Right atrium auricular region (tissue), 2 donors: Measurements from ENCODE around the gene ATXN1. TPM values are rescaled to one million over a fixed set of nuclear protein-coding genes. Genes with fewer than 3 reads are reported as not detected.

Source experiments
- DNase-seq: peaks from one replicate; pipeline ENCODE4 v3.0.0-alpha.2; 2019; ENCODE audit warnings: low spot score
- H3K27ac ChIP-seq, 2 donors: fragments of 200-600 bp; sonication (generic); 1 replicate in 1 of 2; 2 replicates in 1 of 2; pipeline ENCODE4 v1.5.1; 2016 to 2019
- H3K27me3 ChIP-seq, 2 donors: fragments of 200-600 bp; sonication (generic); one replicate each; pipeline versions ENCODE4 v1.5.1 to v1.6.0; 2017 to 2019
- H3K36me3 ChIP-seq: fragments of 200-600 bp; sonication (generic); one replicate; pipeline ENCODE4 v1.5.1; 2016
- H3K4me1 ChIP-seq, 2 donors: fragments of 200-600 bp; sonication (generic); one replicate each; pipeline versions ENCODE4 v1.5.1 to v1.6.0; 2017 to 2019
- H3K4me3 ChIP-seq, 2 donors: fragments of 200-600 bp; sonication (generic); 1 replicate in 1 of 2; 2 replicates in 1 of 2; pipeline ENCODE4 v1.5.1; 2017 to 2019; ENCODE audit warnings: mild to moderate bottlenecking in 1 of 2, moderate library complexity in 1 of 2
- H3K9me3 ChIP-seq, 2 donors: fragments of 200-600 bp; sonication (generic); one replicate each; pipeline ENCODE4 v1.5.1; 2019
- total RNA-seq, 2 donors: library from RNA; depleted of rRNA; stranded (reverse); fragments of >200 nt; gene quantifications; one replicate each; pipeline ENCODE4 v1.1.0, GENCODE V29; 2016
- TF ChIP-seq, protein P1 (sequence below), 2 donors: fragments of 200-600 bp; sonication (generic); IDR thresholded peaks; one replicate each; pipeline ENCODE4 v1.5.1; 2019; ENCODE audit warnings: antibody characterized with exemption in 2 of 2

ATXN1 gene
- total RNA-seq, 2 donors from 2014 or later = 41.8 to 62.0 TPM

DNA sequence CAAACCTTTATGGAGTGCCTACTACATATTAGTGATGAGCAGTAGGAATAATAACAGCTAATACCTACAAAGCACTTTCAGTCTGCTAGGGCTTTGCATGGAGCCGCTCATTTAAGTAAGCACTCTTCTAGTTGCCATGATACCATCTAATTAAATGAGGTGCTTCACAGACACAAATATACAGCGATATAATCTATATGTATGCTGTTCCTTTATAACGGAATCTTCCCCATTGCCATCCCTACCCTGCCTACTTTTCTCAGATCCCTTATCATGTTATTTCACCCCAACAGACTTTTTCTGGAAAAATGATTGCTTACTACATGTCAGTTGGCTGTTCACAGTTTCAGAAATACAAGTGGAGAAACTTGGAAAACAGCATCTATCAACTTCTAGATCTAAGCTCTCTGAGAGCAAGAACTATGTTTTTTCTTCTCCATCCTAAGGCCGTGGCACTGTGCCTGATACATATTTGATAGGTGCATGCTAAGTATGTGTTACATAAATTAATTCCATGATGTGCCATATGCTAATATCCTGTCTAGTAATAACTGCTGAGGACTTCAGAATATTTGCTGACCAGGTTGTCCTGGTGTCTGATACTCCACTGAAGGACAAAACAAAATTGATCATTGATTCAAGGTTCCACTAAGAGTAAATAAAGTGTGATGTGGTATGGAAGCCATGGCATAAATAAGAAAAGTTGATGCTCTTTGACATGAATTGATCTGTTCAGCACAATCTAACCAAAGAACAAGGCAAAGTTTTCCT, 398.3 kb downstream of the ATXN1 start:
- no peak for DNase-seq
- no peak overlapping the region for H3K4me3 ChIP-seq
- H3K9me3 ChIP-seq = no peaks in the 10 kb centered on the region
- H3K27ac ChIP-seq = no peak overlapping the region
- TF ChIP-seq, protein P1, sequence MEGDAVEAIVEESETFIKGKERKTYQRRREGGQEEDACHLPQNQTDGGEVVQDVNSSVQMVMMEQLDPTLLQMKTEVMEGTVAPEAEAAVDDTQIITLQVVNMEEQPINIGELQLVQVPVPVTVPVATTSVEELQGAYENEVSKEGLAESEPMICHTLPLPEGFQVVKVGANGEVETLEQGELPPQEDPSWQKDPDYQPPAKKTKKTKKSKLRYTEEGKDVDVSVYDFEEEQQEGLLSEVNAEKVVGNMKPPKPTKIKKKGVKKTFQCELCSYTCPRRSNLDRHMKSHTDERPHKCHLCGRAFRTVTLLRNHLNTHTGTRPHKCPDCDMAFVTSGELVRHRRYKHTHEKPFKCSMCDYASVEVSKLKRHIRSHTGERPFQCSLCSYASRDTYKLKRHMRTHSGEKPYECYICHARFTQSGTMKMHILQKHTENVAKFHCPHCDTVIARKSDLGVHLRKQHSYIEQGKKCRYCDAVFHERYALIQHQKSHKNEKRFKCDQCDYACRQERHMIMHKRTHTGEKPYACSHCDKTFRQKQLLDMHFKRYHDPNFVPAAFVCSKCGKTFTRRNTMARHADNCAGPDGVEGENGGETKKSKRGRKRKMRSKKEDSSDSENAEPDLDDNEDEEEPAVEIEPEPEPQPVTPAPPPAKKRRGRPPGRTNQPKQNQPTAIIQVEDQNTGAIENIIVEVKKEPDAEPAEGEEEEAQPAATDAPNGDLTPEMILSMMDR (IDR thresholded peaks at IDR 0.05) = no peak
- no peaks in the 10 kb centered on the region for H3K4me1 ChIP-seq
- no peaks in the 10 kb centered on the region for H3K36me3 ChIP-seq
- H3K27me3 ChIP-seq = no peaks in the 10 kb centered on the region

DNA sequence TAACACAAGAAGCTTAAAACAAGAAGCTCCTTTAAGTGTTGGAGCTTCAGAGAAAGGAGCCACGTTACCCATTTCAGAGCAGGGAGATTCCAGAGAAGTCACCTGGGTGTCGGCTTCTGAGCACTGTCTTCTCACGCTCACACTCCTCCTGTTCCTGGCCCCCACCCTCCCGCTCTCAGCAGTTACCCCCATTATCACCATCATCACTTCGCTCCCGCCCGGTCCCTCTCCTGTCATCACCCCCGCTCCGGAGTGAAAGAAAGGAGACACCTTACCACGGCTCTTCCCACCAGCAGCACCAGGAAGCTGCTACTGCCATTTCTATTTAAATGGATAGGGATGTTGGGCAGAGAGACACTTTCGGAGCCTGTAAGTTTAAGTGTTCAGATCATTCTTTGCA, 399.0 kb downstream of the ATXN1 start:
- Histone ChIP-seq H3K4me3 (no peak overlapping the region), H3K36me3 (no peaks in the 10 kb centered on the region), H3K27ac (no peak overlapping the region), H3K9me3 (no peaks in the 10 kb centered on the region), H3K4me1 (no peaks in the 10 kb centered on the region), H3K27me3 (no peaks in the 10 kb centered on the region)
- DNase-seq = no peak
- TF ChIP-seq, protein P1 (IDR thresholded peaks at IDR 0.05) = no peak

GRCh38 chr6:16361861-16362260, 399.4 kb downstream of the ATXN1 start:
- H3K36me3 ChIP-seq = no peaks in the 10 kb centered on the region
- no peak overlapping the region for H3K4me3 ChIP-seq
- no peaks in the 10 kb centered on the region for H3K27me3 ChIP-seq
- H3K27ac ChIP-seq = no peak overlapping the region
- H3K9me3 ChIP-seq = no peaks in the 10 kb centered on the region
- DNase-seq = no peak
- no peaks in the 10 kb centered on the region for H3K4me1 ChIP-seq
- TF ChIP-seq, protein P1 (IDR thresholded peaks at IDR 0.05) = no peak

GRCh38 chr6:16361121-16361520, 400.1 kb downstream of the ATXN1 start:
- no peak for DNase-seq
- no peak overlapping the region for H3K27ac ChIP-seq
- no peaks in the 10 kb centered on the region for H3K9me3 ChIP-seq
- no peaks in the 10 kb centered on the region for H3K27me3 ChIP-seq
- H3K4me3 ChIP-seq = no peak overlapping the region
- H3K4me1 ChIP-seq = no peaks in the 10 kb centered on the region
- TF ChIP-seq, protein P1 (IDR thresholded peaks at IDR 0.05) = no peak
- H3K36me3 ChIP-seq = no peaks in the 10 kb centered on the region

- no peaks in the 10 kb centered on the region for H3K4me1 ChIP-seq
- no peak for DNase-seq
- no peak overlapping the region for H3K27ac ChIP-seq
- H3K27me3 ChIP-seq = no peaks in the 10 kb centered on the region
- no peak overlapping the region for H3K4me3 ChIP-seq
- H3K36me3 ChIP-seq = no peaks in the 10 kb centered on the region
- TF ChIP-seq, protein P1 (IDR thresholded peaks at IDR 0.05) = no peak
- H3K9me3 ChIP-seq = no peaks in the 10 kb centered on the region
Measured at GRCh38 chr6:16360365-16360764, 400.9 kb downstream of the ATXN1 start.

DNA sequence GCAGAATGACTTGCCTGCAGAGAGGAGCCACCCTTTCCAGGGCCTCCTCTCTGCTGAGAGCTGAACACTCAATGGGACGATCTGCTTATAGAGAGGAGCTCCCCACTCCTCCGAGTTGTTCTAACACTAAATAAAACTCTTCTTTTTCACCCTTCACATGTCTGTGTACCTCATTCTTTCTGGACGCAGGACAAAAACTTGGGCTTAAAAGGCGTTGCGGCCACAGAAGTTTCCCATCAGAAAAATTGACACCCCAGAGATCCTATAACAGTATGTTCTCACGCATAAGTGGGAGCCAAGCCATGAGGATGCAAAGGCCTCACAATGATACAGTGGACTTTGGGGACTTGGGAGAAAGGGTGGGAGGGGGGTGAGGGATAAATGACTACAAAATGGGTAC, 401.7 kb downstream of the ATXN1 start:
- H3K36me3 ChIP-seq = no peaks in the 10 kb centered on the region
- DNase-seq = no peak
- TF ChIP-seq, protein P1 (IDR thresholded peaks at IDR 0.05) = no peak
- no peaks in the 10 kb centered on the region for H3K4me1 ChIP-seq
- no peaks in the 10 kb centered on the region for H3K9me3 ChIP-seq
- no peaks in the 10 kb centered on the region for H3K27me3 ChIP-seq
- H3K4me3 ChIP-seq = no peak overlapping the region
- H3K27ac ChIP-seq = no peak overlapping the region
